SH-SY5Y (cell line): ENCODE results near the gene FAT1.

Source experiments
- GATA2 ChIP-seq: IDR thresholded peaks from 2 replicates; pipeline ENCODE4 v1.6.1; 2011; ENCODE audit warnings: mild to moderate bottlenecking, low read depth, low read length
- GATA3 ChIP-seq: IDR thresholded peaks from 2 replicates; pipeline ENCODE4 v1.6.1; 2011; ENCODE audit warnings: low read depth, mild to moderate bottlenecking, low read length, moderate library complexity

GRCh38 chr4:186738421-186738820 lies 14.8 kb upstream of the FAT1 start:
- TF ChIP-seq GATA3 (no peak), GATA2 (no peak)
